NCI-H526 (cell line): ENCODE data around the gene ELL3.
"Not testable (repeated sequence)": the region's sequence is repeated elsewhere in the genome, so short reads cannot be mapped to it uniquely, and the experiment has no call there.

Experiments
- DNase-seq, 2 experiments: peaks; one replicate each; lab custom pipeline; 2025; lab: John Stamatoyannopoulos, UW

The ELL3 gene

DNA sequence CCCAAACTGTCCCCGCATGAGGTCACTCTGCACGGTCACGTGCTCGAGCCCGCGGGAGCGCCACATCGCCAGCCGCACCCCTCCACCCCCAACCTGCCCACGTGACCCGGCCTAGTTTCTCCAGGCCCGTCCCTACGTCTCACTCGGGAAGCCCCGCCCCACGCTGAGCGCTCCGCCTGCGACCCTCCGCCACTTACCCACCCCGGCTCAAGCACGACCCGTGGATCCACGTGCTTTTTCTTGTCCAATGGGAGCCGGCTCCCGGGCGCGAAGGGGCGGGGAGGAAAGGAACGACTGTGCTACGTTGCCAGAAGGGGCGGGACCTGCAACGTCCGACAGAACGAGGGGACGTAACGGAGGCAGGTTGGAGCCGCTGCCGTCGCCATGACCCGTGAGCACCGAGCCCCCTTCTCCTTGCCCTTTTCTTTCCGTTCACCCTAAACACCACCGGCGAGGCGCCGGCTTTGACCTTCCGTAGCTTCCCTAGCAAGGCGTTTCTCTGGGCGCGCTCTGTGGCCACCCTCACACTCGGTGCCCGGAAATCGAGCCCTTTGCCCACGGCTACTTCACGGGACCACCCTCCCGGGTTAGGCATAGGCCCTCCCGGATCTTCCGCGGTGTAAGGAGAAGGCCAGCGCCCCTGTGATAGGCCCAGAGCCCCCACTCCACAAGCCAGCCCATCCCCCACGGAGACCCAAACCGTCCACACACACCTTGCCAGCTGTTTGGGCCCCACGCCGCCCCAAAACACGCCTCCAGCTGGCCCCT is 15.4 kb upstream of the ELL3 start, which contains the start of gene SERF2:
TSS of gene SERF2 (plus strand) at position 328 of the 768 bp plus-strand sequence. CDS start at position 385, 57 bp downstream.
- DNase-seq: peak; percentile 99 to 100

GRCh38 chr15:43789409-43789808 is 12.6 kb upstream of the ELL3 start:
- peak; percentile 88 to 89 for DNase-seq

GRCh38 chr15:43779016-43779415 is 2.2 kb upstream of the ELL3 start:
- no peak for DNase-seq

GRCh38 chr15:43777267-43777914 is 625 bp upstream of the ELL3 start:
- peak; percentile 83 to 96 for DNase-seq

- peak; percentile 66 to 82 for DNase-seq
Measured at GRCh38 chr15:43776101-43776717, 557 bp downstream of the ELL3 start.

DNA sequence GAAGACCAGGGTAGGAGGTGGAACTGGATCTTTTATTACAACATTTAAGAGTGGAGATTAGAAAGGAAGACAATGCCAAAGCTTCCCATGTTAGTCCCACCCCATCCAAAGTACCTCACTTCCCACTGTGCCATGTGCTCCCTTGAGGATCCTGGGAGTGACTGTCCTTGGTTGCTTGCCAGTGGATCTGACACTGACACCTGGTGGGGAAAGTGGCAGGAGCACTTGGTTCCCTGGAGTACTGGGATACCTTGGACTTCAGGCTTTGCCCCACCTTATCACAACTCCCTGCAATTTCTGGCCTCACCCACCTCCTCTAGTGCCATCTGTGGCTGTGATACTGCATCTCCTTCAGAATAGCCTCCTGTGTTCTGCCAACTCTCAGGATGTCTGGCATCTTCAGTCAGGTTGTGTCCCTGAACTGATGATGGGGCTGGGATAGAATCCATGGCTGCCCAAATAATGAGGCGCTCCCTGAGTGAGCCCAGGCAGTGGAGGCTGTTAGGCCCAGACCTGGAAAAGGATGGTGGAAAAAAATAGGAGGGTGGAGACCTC is 1.3 kb downstream of the ELL3 start:
- peak; percentile 70 to 84 for DNase-seq

- no peak for DNase-seq
Measured at GRCh38 chr15:43774062-43774461, 2.7 kb downstream of the ELL3 start.

DNA sequence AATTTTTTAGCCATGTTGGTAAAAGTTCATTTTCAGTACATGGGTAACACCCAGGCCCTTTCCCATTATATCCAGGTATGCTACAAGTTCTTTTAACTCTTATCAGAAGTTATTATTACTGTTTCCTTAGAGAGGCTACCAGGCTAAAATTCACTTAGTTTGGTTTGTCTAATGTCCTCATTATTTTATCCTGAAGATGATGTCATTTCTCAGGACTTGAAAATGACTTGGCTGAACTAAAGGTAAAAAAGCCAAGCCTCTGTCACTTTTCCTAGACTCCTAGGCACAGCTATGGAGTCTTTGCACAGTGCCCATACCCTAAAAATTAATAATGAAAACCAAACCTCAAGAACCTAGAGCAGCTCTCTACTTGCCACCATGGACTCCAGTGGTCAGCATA is 4.1 kb downstream of the ELL3 start:
- DNase-seq: no peak

DNA sequence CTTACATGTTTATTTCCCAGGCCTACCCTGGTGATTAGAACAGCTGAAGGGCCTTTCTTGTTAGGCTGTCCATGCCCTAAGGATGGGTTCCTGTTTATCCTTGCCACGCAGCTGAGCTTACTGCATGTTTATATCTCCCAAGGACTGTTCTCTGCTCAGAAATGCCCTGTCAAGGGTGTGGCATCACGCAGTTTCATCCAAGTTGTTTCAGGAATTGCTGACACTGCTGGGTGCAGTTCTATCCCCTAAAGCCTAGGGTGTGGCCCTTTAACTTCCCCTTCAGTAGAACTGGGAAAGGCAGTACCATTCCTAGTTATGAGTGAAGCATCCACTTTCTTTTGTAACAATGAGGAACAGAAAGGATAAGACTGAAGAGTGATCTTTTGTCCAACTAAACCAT is 5.0 kb downstream of the ELL3 start:
- DNase-seq: no peak

GRCh38 chr15:43769584-43770228 is 7.1 kb downstream of the ELL3 start:
- peak in 1 of 2 experiments; percentile 63 for DNase-seq

- no peak for DNase-seq
Measured at GRCh38 chr15:43763819-43764446, 12.8 kb downstream of the ELL3 start.

DNA sequence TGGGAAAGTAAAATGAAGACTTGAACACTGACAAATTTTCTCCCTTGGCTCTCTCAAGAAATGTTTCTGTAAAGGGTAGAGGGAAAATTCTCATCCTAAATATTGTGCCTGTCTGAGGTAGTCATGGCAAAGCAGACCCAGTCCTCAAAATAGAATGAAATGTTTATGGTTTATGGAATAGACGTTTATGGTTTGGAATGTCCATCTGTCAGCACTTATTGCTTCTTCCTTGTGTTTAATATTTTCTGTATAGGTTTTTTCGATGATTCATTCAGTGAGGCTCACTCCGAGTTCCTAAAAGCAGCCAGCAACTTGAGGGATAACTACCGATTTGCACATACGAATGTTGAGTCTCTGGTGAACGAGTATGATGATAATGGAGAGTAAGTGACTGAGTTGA is 13.9 kb downstream of the ELL3 start:
- DNase-seq: no peak

DNA sequence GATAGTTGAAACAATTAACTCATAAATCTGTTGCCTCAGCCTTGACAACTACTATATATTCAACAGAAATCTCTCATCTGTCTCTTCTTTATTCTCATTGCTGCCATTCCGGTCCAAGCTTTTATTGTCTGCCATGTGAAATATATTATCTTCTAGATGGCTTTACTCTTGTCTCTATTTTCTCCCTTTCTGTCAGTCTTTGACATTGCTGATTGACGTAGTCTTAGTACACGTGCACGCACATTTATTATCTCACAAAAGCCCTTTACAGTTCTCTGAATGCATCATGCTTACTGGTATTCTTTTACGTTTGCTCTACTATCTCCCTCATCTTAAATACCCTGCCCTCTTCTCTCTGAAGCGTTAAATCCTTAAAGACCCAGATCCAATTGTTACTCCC is 24.9 kb downstream of the ELL3 start:
- DNase-seq: no peak

DNA sequence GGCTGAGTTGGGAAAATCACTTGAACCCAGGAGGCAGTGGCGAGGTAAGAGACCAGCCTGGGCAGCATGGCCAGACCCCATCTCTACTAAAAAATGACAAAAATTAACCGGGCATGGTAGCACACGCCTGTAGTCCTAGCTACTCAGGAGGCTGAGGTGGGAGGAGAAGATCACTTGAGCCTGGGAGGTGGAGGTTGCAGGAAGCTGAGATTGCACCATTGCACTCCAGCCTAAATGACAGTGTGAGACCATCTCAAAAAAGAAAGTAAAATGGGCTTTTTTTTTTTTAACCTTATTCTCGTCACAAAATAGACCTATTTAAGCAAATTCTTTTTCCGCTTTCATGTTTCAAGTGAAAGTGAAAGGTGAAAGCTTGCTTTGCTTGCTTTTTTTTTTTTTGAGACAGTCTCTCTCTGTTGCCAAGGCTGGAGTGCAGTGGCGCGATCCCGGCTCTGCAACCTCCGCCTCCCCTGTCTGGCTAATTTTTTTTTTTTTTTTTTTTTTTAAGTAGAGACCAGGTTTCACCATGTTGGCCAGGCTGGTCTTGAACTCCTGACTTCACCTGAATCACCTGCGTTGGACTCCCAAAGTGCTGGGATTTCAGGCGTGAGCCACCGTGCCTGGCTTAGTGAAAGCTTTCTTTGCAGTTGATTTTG is 26.9 kb downstream of the ELL3 start:
- DNase-seq: no peak

DNA sequence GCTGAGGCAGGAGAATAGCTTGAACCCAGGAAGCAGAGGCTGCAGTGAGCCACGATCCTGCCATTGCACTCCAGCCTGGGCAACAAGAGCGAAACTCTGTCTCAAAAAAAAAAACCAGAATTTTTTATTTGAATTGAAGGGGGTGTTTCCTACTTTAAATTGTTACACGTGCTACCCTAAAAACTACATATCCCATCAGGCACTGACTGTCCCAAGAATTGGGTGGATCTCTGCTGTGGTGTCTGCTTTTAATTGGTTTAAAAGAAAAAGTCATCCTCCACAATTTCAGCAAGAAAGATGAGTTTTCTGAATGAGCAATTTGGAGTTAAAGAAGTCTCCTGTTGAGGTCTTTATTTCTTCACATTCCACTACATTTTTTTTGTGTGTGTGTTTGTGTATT is 28.4 kb downstream of the ELL3 start:
- DNase-seq: no peak

DNA sequence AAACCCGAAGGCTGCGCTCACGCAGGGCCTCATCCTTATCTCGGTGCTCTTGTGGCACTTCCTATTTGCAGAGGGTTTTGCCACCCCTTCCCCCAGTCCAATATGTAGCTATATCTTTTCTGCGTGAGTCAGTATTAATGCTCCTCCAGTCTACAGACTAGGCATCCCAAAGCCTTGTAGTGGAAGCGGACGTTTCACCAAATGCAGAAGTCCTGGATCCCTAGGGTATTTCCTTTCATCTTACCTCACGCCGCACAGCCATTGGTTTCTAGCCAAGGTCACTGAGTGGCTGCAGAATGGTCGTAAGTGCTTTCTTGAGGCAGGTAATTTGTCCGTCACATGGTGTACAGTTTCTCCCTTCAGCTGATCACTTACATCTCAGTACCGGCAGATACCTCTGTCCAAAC is 29.9 kb downstream of the ELL3 start:
- DNase-seq: peak; percentile 27 to 52

DNA sequence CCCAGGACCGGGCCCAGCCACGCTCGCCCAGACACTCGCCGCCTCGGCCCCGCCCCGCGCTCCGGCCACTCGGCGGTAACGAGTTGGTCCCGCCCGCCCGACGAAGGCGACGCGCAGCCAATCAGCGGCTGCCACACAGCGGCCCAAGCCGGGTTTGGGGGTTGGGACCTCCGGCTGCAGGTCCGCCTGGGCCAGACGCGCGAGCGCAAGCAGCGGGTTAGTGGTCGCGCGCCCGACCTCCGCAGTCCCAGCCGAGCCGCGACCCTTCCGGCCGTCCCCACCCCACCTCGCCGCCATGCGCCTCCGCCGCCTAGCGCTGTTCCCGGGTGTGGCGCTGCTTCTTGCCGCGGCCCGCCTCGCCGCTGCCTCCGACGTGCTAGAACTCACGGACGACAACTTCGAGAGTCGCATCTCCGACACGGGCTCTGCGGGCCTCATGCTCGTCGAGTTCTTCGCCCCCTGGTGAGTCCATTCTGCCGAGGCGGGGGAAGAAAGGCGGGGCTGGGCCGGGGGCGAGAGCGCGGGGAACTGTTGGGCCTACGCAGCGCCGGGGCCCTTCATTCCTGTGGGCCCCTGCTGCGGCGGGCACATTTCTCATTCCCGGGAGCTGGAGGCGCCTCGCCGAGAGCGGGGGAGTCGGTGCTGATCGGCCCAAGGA is 30.4 kb downstream of the ELL3 start, which contains the start of gene PDIA3:
TSS of gene PDIA3 (plus strand) at position 194 of the 658 bp plus-strand sequence. CDS start at position 296, 102 bp downstream.
- peak; percentile 55 to 95 for DNase-seq

- no peak for DNase-seq
Measured at GRCh38 chr15:43735416-43735815, 41.4 kb downstream of the ELL3 start.

DNA sequence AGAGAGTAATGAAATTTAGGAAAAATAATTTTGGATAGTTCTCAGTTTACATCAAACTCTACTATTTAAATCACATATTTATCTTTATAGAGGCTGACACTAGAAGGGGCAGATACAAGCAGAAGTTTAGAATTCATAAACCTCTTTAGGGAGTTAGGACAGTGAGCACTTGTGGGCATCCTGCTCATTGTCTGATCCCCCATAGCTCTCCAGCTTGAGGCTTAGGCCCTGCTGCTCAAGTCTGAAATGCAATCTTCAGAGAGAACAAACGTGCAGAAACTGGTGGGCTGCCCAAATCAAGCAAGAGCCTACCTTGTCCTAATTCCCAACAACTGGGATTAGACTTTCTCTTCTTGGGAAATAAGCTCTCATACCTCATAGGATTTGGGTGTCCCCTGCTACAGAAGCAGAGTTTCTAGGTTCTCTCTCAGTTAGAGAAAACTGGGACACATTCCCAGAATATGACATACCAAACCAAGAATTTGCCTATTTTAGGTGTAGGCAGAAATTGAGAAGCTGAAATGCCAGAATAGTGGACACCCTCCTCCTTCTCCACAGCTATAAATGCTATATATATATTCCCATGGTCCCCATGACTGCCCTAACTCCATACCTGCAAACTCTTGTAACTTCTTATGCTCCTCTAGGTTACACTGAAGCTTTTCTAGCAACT is 48.6 kb downstream of the ELL3 start:
- not testable (repeated sequence) for DNase-seq

GRCh38 chr15:43726306-43726705 is 50.5 kb downstream of the ELL3 start:
- DNase-seq: not testable (repeated sequence)
